NB4 (cell line): ENCODE measurements around the gene PORCN.
"Not testable (repeated sequence)": the region's sequence is repeated elsewhere in the genome, so short reads cannot be mapped to it uniquely, and the experiment has no call there.

Source experiments
- DNase-seq: peaks from one replicate; pipeline ENCODE4 v3.0.0; 2010; ENCODE audit warnings: low read depth
- H3K4me3 ChIP-seq: one replicate; pipeline ENCODE4 v1.5.1; 2011; ENCODE audit warnings: mild to moderate bottlenecking, low read depth, low read length, moderate library complexity
- MAX ChIP-seq: IDR thresholded peaks from 2 replicates; pipeline ENCODE4 v1.6.1; 2011; ENCODE audit warnings: low read depth, low read length
- MYC ChIP-seq: IDR thresholded peaks from 2 replicates; pipeline ENCODE4 v1.6.1; 2011; ENCODE audit warnings: low read depth, low read length
- POLR2A ChIP-seq: IDR thresholded peaks from 2 replicates; pipeline ENCODE4 v1.6.1; 2011; ENCODE audit warnings: mild to moderate bottlenecking; ENCODE audit not compliant: insufficient read length; ENCODE audit errors: extremely low read depth
- TF ChIP-seq, protein P1 (sequence below): IDR thresholded peaks from one replicate; pipeline ENCODE4 v1.5.1; 2012; ENCODE audit warnings: low read depth, low read length

Gene PORCN

DNA sequence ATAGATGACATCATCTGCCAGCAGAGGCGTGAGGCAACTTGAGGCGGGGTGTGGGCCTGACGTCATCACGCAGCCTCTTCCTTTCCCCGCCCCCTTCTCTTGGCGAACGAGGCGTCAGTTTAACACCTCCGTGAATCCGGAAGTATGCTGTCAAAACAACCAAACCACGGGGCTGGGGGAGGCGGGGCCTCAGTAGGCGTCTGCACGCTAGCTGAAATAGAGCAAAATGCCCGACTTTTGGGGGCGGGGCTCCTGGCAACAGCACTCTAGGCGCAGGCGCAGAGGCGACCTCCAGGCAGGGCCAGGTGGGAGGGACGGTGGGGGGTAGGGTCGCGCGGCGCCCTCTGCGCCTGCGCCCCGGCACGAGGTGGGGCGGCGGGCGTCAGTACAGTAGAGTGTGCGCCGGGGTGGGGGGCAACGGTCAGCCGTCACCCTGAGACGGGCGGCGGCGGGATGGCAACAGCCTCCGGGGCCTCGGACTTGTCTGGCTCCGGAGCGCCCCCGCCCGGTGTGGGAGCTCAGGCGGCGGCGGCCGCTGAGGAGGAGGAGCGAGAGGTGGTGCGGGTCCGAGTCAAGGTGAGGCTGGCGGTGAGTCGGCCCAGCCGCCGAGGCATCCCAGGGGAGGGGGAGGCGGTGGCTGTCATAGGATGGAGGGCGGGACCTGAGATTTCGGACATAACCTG lies 30.7 kb downstream of the PORCN start, which contains the start of gene TBC1D25:
Gene TBC1D25, plus strand, starts transcription at position 370 of the 683 bp plus-strand sequence. Its CDS starts 84 bp downstream, at position 454.
- peak within 1 kb of the TSS; percentile 61 for H3K4me3 ChIP-seq
- TF ChIP-seq, protein P1, sequence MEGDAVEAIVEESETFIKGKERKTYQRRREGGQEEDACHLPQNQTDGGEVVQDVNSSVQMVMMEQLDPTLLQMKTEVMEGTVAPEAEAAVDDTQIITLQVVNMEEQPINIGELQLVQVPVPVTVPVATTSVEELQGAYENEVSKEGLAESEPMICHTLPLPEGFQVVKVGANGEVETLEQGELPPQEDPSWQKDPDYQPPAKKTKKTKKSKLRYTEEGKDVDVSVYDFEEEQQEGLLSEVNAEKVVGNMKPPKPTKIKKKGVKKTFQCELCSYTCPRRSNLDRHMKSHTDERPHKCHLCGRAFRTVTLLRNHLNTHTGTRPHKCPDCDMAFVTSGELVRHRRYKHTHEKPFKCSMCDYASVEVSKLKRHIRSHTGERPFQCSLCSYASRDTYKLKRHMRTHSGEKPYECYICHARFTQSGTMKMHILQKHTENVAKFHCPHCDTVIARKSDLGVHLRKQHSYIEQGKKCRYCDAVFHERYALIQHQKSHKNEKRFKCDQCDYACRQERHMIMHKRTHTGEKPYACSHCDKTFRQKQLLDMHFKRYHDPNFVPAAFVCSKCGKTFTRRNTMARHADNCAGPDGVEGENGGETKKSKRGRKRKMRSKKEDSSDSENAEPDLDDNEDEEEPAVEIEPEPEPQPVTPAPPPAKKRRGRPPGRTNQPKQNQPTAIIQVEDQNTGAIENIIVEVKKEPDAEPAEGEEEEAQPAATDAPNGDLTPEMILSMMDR = peak; percentile 29
- peak; percentile 36; the same call in 1 of the 2 replicates for TF ChIP-seq MYC
- peak; percentile 55 for TF ChIP-seq POLR2A
- peak; percentile 67 for TF ChIP-seq MAX
- DNase-seq = peak; percentile 97

GRCh38 chrX:48540028-48540375 lies 31.2 kb downstream of the PORCN start:
- no peak for DNase-seq
- peak overlapping the region; percentile 61 for H3K4me3 ChIP-seq
- TF ChIP-seq, protein P1 = no peak
- TF ChIP-seq MYC (no peak), POLR2A (no peak), MAX (no peak)

GRCh38 chrX:48540480-48540879 lies 31.7 kb downstream of the PORCN start:
- peak overlapping the region; percentile 61 for H3K4me3 ChIP-seq

DNA sequence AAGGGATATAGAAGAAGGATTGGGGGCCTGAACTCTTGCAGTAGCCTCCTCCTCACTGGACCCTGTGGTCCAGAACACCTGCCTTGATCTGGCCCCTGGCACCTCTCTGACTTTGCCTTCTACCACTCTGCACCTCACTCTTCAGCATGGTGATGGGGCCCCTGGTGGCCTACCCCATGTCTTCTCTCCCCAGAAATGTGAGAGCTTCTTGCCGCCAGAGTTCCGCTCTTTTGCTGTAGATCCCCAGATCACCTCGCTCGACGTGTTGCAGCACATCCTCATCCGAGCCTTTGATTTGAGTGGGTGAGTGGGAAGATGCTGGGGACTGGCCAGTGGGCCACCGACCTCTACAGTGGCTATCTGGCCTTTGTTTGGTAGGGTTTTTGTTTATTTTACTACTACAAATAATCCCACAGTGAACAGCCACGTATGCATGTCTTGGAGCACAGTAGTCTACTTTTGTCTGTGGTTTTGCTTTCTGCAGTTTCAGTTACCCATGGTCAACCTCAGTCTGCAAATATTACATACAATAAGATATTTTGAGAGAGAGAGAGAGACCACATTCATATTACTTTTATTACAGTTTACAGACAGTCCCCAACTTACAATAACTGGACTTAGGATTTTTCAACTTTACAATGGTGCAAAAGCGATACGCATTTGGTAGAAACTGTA lies 32.5 kb downstream of the PORCN start:
- TF ChIP-seq, protein P1 = no peak
- TF ChIP-seq POLR2A (no peak), MYC (no peak), MAX (no peak)
- no peak for DNase-seq
- no peak overlapping the region for H3K4me3 ChIP-seq

More at GRCh38 chrX:48540480-48540879, 31.7 kb downstream of the PORCN start:
- DNase-seq = no peak
- TF ChIP-seq, protein P1 = no peak
- TF ChIP-seq POLR2A = no peak
- TF ChIP-seq MAX = no peak
- no peak for TF ChIP-seq MYC

- no peak overlapping the region for H3K4me3 ChIP-seq
- TF ChIP-seq MAX (no peak), POLR2A (no peak), MYC (no peak)
- TF ChIP-seq, protein P1 = no peak
- DNase-seq = no peak
Observed at GRCh38 chrX:48548871-48549270, 40.1 kb downstream of the PORCN start.

- DNase-seq, H3K4me3 ChIP-seq: not testable (repeated sequence)
Observed at GRCh38 chrX:48555731-48556325, 47.0 kb downstream of the PORCN start.
